ENCODE measurements around the gene RGS3.

DNA sequence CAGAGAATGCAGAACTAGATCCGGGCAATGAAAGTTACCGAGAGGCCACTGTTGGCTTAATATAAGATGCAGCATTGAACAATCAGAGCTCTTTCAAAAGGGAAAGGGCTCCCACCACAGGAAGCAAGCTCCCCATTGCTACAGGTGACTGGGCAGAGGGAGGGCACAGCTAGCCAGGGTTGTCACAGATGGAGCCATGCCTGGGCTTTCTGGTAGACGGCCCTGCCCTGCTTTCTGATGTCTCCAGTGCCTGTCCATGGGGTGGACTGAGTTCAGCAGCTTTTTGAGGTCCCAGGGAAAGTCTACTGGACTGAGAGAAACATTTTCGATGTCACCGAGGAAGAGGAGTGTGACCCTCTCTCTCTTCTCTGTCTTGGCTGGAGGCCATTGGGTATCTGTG, 14.1 kb downstream of the RGS3 start:
- TF ChIP-seq POLR2A (IDR thresholded peaks at IDR 0.05): no peak
- TF ChIP-seq, protein P1, sequence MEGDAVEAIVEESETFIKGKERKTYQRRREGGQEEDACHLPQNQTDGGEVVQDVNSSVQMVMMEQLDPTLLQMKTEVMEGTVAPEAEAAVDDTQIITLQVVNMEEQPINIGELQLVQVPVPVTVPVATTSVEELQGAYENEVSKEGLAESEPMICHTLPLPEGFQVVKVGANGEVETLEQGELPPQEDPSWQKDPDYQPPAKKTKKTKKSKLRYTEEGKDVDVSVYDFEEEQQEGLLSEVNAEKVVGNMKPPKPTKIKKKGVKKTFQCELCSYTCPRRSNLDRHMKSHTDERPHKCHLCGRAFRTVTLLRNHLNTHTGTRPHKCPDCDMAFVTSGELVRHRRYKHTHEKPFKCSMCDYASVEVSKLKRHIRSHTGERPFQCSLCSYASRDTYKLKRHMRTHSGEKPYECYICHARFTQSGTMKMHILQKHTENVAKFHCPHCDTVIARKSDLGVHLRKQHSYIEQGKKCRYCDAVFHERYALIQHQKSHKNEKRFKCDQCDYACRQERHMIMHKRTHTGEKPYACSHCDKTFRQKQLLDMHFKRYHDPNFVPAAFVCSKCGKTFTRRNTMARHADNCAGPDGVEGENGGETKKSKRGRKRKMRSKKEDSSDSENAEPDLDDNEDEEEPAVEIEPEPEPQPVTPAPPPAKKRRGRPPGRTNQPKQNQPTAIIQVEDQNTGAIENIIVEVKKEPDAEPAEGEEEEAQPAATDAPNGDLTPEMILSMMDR (IDR thresholded peaks at IDR 0.05): no peak
- no peak for TF ChIP-seq EP300 (IDR thresholded peaks at IDR 0.05)
- no peak for TF ChIP-seq POLR2AphosphoS5 (IDR thresholded peaks at IDR 0.05)
